WTC11 (cell line): ENCODE results near the gene OLFML3. TPM values are rescaled to one million over a fixed set of nuclear protein-coding genes. Genes with fewer than 3 reads are reported as not detected.

Experiments used
- ATAC-seq: fragments of 200-7000 bp; cut with Tn5 transposase; 2 replicates; pipeline ENCODE4 v1.10.0; 2021; ENCODE audit warnings: mild to moderate bottlenecking, moderate library complexity
- CTCF ChIA-PET: fragments of 300-600 bp; sonication (Branson Sonifier 250); formaldehyde crosslinking; loops from one replicate; lab custom pipeline; 2021; ENCODE audit warnings: antibody characterized with exemption; lab: Charles Lee
- POLR2A ChIA-PET: fragments of 350-600 bp; sonication (Branson Sonifier 250); formaldehyde crosslinking; loops from one replicate; lab custom pipeline; 2021; ENCODE audit warnings: antibody characterized with exemption; lab: Charles Lee
- DNase-seq: peaks from one replicate; pipeline ENCODE4 v3.0.0; 2021; ENCODE audit warnings: low spot score
- H3K27ac Mint-ChIP-seq: 2 replicates; pipeline ENCODE4 v1.8.0; 2021; ENCODE audit warnings: mixed read lengths
- H3K27me3 Mint-ChIP-seq: 2 replicates; pipeline ENCODE4 v1.8.0; 2021; ENCODE audit warnings: low read depth, mild to moderate bottlenecking, moderate library complexity, mixed read lengths
- H3K36me3 Mint-ChIP-seq: 2 replicates; pipeline ENCODE4 v1.8.0; 2021; ENCODE audit warnings: mixed read lengths
- H3K4me1 Mint-ChIP-seq: 2 replicates; pipeline ENCODE4 v1.8.0; 2022; ENCODE audit warnings: mixed read lengths
- H3K4me3 Mint-ChIP-seq: 2 replicates; pipeline ENCODE4 v1.8.0; 2021; ENCODE audit warnings: mild to moderate bottlenecking, moderate library complexity, mixed read lengths
- H3K9me3 Mint-ChIP-seq: 2 replicates; pipeline ENCODE4 v1.8.0; 2021; ENCODE audit warnings: mixed read lengths
- ATF3 ChIP-seq: sonication (generic); formaldehyde crosslinking; conservative IDR thresholded peaks from 2 replicates; pipeline ENCODE4 v1.8.1; 2022; ENCODE audit warnings: mild to moderate bottlenecking, missing genetic modification reagents
- CTCF ChIP-seq: fragments of 200-600 bp; IDR thresholded peaks from 2 replicates; pipeline ENCODE4 v1.8.0; 2022; ENCODE audit warnings: antibody characterized with exemption
- EMX1 ChIP-seq: fragments of 250-450 bp; sonication (Bioruptor Pico); IDR thresholded peaks from 2 replicates; pipeline ENCODE4 v1.8.0; 2021; ENCODE audit warnings: mild to moderate bottlenecking
- ESRRA ChIP-seq: sonication (generic); formaldehyde crosslinking; IDR thresholded peaks from 2 replicates; pipeline ENCODE4 v1.8.1; 2022; ENCODE audit warnings: mild to moderate bottlenecking, missing genetic modification reagents, borderline replicate concordance
- FOXK1 ChIP-seq: sonication (generic); formaldehyde crosslinking; IDR thresholded peaks from 2 replicates; pipeline ENCODE4 v1.8.0; 2022; ENCODE audit warnings: mild to moderate bottlenecking, moderate library complexity, missing genetic modification reagents
- FOXP4 ChIP-seq: sonication (generic); formaldehyde crosslinking; IDR thresholded peaks from 2 replicates; pipeline ENCODE4 v1.8.0; 2022; ENCODE audit warnings: mild to moderate bottlenecking, missing genetic modification reagents
- GTF2I ChIP-seq: fragments of 250-450 bp; sonication (Bioruptor Pico); conservative IDR thresholded peaks from 2 replicates; pipeline ENCODE4 v1.4.0; 2021; ENCODE audit warnings: mild to moderate bottlenecking
- IRF1 ChIP-seq: sonication (generic); formaldehyde crosslinking; IDR thresholded peaks from 2 replicates; pipeline ENCODE4 v1.8.0; 2023; ENCODE audit warnings: missing genetic modification reagents
- IRF2 ChIP-seq: sonication (generic); formaldehyde crosslinking; IDR thresholded peaks from 2 replicates; pipeline ENCODE4 v1.8.0; 2022; ENCODE audit warnings: low read depth, missing genetic modification reagents, borderline replicate concordance
- NFYB ChIP-seq: sonication (generic); formaldehyde crosslinking; conservative IDR thresholded peaks from 2 replicates; pipeline ENCODE4 v1.8.0; 2022; ENCODE audit warnings: low read depth, missing genetic modification reagents
- NR3C1 ChIP-seq: sonication (generic); formaldehyde crosslinking; conservative IDR thresholded peaks from 2 replicates; pipeline ENCODE4 v1.8.1; 2023; ENCODE audit warnings: low read depth, mild to moderate bottlenecking, missing genetic modification reagents
- STAT6 ChIP-seq: sonication (generic); formaldehyde crosslinking; conservative IDR thresholded peaks from 2 replicates; pipeline ENCODE4 v1.8.1; 2023; ENCODE audit warnings: mild to moderate bottlenecking, low read depth, missing genetic modification reagents, moderate library complexity
- TEAD4 ChIP-seq: sonication (generic); formaldehyde crosslinking; IDR thresholded peaks from 2 replicates; pipeline ENCODE4 v1.8.0; 2022; ENCODE audit warnings: mild to moderate bottlenecking, missing genetic modification reagents
- TP53 ChIP-seq: sonication (generic); formaldehyde crosslinking; IDR thresholded peaks from 2 replicates; pipeline ENCODE4 v1.8.1; 2023; ENCODE audit warnings: mild to moderate bottlenecking, missing genetic modification reagents
- ZBTB21 ChIP-seq: sonication (generic); formaldehyde crosslinking; IDR thresholded peaks from 2 replicates; pipeline ENCODE4 v1.8.1; 2023; ENCODE audit warnings: mild to moderate bottlenecking, missing genetic modification reagents, borderline replicate concordance
- ZNF138 ChIP-seq: sonication (generic); formaldehyde crosslinking; conservative IDR thresholded peaks from 2 replicates; pipeline ENCODE4 v1.8.1; 2022; ENCODE audit warnings: mild to moderate bottlenecking, moderate library complexity, missing genetic modification reagents
- ZNF425 ChIP-seq: fragments of 250-450 bp; sonication (Bioruptor Pico); conservative IDR thresholded peaks from 2 replicates; pipeline ENCODE4 v1.9.0; 2021; ENCODE audit warnings: mild to moderate bottlenecking
- total RNA-seq: library from RNA; stranded (reverse); gene quantifications from 3 replicates; pipeline ENCODE4 v1.2.3, GENCODE V29; 2021

Gene OLFML3
- total RNA-seq, 1 experiment from 2014 or later: 65.8 TPM

GRCh38 chr1:113965703-113966412 lies 13.4 kb upstream of the OLFML3 start:
- Mint-ChIP-seq H3K27me3 (no peaks in the 10 kb centered on the region), H3K4me3 (no peak overlapping the region), H3K4me1 (peaks cover 12% of the 10 kb centered on the region), H3K9me3 (no peaks in the 10 kb centered on the region), H3K27ac (no peak overlapping the region), H3K36me3 (peaks cover 72% of the 10 kb centered on the region)
- ChIA-PET POLR2A (no interaction called here), CTCF (no interaction called here)
- no peak for ATAC-seq
- DNase-seq: no peak
- no peak for TF ChIP-seq ATF3
- TF ChIP-seq TP53 (CRISPR knock-in tag): no peak
- TF ChIP-seq NR3C1 (CRISPR knock-in tag): no peak
- no peak for TF ChIP-seq ESRRA (CRISPR knock-in tag)
- no peak for TF ChIP-seq GTF2I (CRISPR knock-in tag)
- TF ChIP-seq CTCF: no peak
- TF ChIP-seq FOXK1: no peak
- TF ChIP-seq TEAD4: no peak
- TF ChIP-seq ZBTB21 (CRISPR knock-in tag): no peak
- TF ChIP-seq ZNF138: no peak
- no peak for TF ChIP-seq STAT6 (CRISPR knock-in tag)
- TF ChIP-seq FOXP4: no peak
- no peak for TF ChIP-seq ZNF425 (CRISPR knock-in tag)
- TF ChIP-seq IRF2: no peak
- TF ChIP-seq NFYB: no peak

- peaks cover 54% of the 10 kb centered on the region for H3K36me3 Mint-ChIP-seq
- TF ChIP-seq IRF1 (CRISPR knock-in tag) (peak; percentile 50; the same call in 1 of the 2 replicates), EMX1 (no peak)
- H3K4me3 Mint-ChIP-seq: no peak overlapping the region
- H3K27me3 Mint-ChIP-seq: no peaks in the 10 kb centered on the region
- no peaks in the 10 kb centered on the region for H3K9me3 Mint-ChIP-seq
- CTCF ChIA-PET: no interaction called here
- peaks cover 33% of the 10 kb centered on the region for H3K4me1 Mint-ChIP-seq
- no peak overlapping the region for H3K27ac Mint-ChIP-seq
- POLR2A ChIA-PET: no interaction called here
- DNase-seq (no peak), ATAC-seq (no peak)
Measured at GRCh38 chr1:113972954-113973353, 6.3 kb upstream of the OLFML3 start.
